Sciatic nerve (tissue), 1 donor: ENCODE results near the gene NCEH1. TPM values are rescaled to one million over a fixed set of nuclear protein-coding genes. Genes with fewer than 3 reads are reported as not detected.

Experiments used
- total RNA-seq: library from RNA; stranded (reverse); fragmentation: NEBNext Ultra II Directional; extraction: Animal tissue kit (Norgen Biotek cat#: 25700); gene quantifications from one replicate; pipeline ENCODE4 v1.2.1, GENCODE V29; 2021
- donor health status: DM: no; HTN: no; CAD: no.

NCEH1 gene
- total RNA-seq, 1 donor from 2014 or later: 10.1 TPM

Other genes with a start within 250 kb of the NCEH1 start
- gene TNFSF10, start 187.6 kb downstream of the NCEH1 start, total RNA-seq: 36.5 TPM
- gene ECT2, start 39.7 kb upstream of the NCEH1 start, total RNA-seq: 11.9 TPM